Body of pancreas (tissue), 4 donors: ENCODE results near the gene DUSP14.

Experiments
- CTCF ChIP-seq, 7 experiments: fragments of 450-650 bp in 4 of 7; fragments of 200-600 bp in 3 of 7; sonication (generic) in 3 of 7; IDR thresholded peaks; one replicate each; pipeline ENCODE4 v1.5.1; 2016 to 2019; ENCODE audit warnings: antibody characterized with exemption in 7 of 7
- POLR2A ChIP-seq, 3 donors: fragments of 450-650 bp; IDR thresholded peaks; one replicate each; pipeline ENCODE4 v1.6.1; 2016; ENCODE audit warnings: antibody characterized with exemption in 3 of 3, mild to moderate bottlenecking in 2 of 3

DNA sequence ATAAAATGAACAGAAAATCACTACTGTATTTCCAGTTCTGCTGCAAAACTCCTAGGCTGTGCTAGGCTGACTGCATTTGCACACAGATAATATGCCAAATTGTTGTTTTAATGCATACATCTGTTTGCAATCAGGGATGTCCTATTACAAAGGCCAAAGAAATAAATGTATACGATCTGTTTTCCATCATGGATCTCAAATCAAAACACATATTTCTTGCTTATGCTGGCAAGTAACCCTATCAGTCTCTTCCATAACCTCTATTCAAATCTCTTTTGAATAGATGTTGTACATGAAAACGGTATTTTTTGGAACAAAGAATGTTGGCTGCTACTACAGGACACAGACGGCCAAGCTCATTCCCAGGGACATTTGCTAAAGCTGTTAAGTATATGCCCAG, 56.6 kb downstream of the DUSP14 start:
- TF ChIP-seq CTCF (IDR thresholded peaks at IDR 0.05) = no peak
- TF ChIP-seq POLR2A (IDR thresholded peaks at IDR 0.05) = no peak
